H9 (cell line): ENCODE results near the gene CNTFR. TPM values are rescaled to one million over a fixed set of nuclear protein-coding genes. Genes with fewer than 3 reads are reported as not detected.

Experiments
- DNase-seq: peaks from one replicate; pipeline ENCODE4 v3.0.0-alpha.2; 2017
- H2AFZ ChIP-seq: one replicate; pipeline ENCODE4 v1.6.1; 2013; ENCODE audit warnings: mild to moderate bottlenecking, low read length, control low read depth, moderate library complexity
- H2AK5ac ChIP-seq: 2 replicates; pipeline ENCODE4 v1.6.1; 2013; ENCODE audit warnings: low read length, control low read depth, mixed read lengths; ENCODE audit not compliant: insufficient read length
- H2BK120ac ChIP-seq: one replicate; pipeline ENCODE4 v1.6.1; 2013; ENCODE audit warnings: low read depth, mild to moderate bottlenecking, low read length, control low read depth, inconsistent platforms; ENCODE audit not compliant: poor library complexity, severe bottlenecking
- H2BK12ac ChIP-seq: 2 replicates; pipeline ENCODE4 v1.6.1; 2013; ENCODE audit warnings: low read length, control low read depth, mixed read lengths, low read depth; ENCODE audit not compliant: insufficient read length
- H2BK15ac ChIP-seq: 2 replicates; pipeline ENCODE4 v1.6.1; 2013; ENCODE audit warnings: low read depth, low read length, control low read depth
- H2BK20ac ChIP-seq: one replicate; pipeline ENCODE4 v1.6.1; 2013; ENCODE audit warnings: low read depth, mild to moderate bottlenecking, low read length, control low read depth, inconsistent platforms; ENCODE audit not compliant: poor library complexity, severe bottlenecking
- H2BK5ac ChIP-seq: 2 replicates; pipeline ENCODE4 v1.6.1; 2013; ENCODE audit warnings: low read length, control low read depth, mixed read lengths; ENCODE audit not compliant: insufficient read length
- H3K14ac ChIP-seq: 2 replicates; pipeline ENCODE4 v1.6.1; 2013; ENCODE audit warnings: low read length, control low read depth; ENCODE audit not compliant: insufficient read depth
- H3K18ac ChIP-seq: 2 replicates; pipeline ENCODE4 v1.6.1; 2013; ENCODE audit warnings: low read depth, mild to moderate bottlenecking, mixed read lengths, low read length, control low read depth; ENCODE audit not compliant: insufficient read length
- H3K23ac ChIP-seq: 2 replicates; pipeline ENCODE4 v1.6.1; 2013; ENCODE audit warnings: low read length, control low read depth, mixed read lengths, low read depth; ENCODE audit not compliant: insufficient read length
- H3K23me2 ChIP-seq: 2 replicates; pipeline ENCODE4 v1.6.1; 2013; ENCODE audit warnings: low read depth, mild to moderate bottlenecking, mixed read lengths, low read length, control low read depth; ENCODE audit not compliant: insufficient read length, poor library complexity, severe bottlenecking
- H3K27ac ChIP-seq: 2 replicates; pipeline ENCODE4 v1.5.1; 2013; ENCODE audit warnings: low read length, control low read depth, mixed read lengths, low read depth; ENCODE audit not compliant: insufficient read length
- H3K27me3 ChIP-seq: 2 replicates; pipeline ENCODE4 v1.6.1; 2013; ENCODE audit warnings: low read length, control low read depth, inconsistent platforms; ENCODE audit not compliant: insufficient read depth
- H3K4ac ChIP-seq: 2 replicates; pipeline ENCODE4 v1.6.1; 2013; ENCODE audit warnings: low read depth, mild to moderate bottlenecking, control low read depth, inconsistent platforms, low read length, moderate library complexity
- H3K4me1 ChIP-seq: 2 replicates; pipeline ENCODE4 v1.6.1; 2013; ENCODE audit warnings: low read length, control low read depth, inconsistent platforms; ENCODE audit not compliant: insufficient read depth
- H3K4me2 ChIP-seq: 2 replicates; pipeline ENCODE4 v1.6.1; 2013; ENCODE audit warnings: low read length, control low read depth, mixed read lengths; ENCODE audit not compliant: insufficient read length, insufficient read depth
- H3K56ac ChIP-seq: 2 replicates; pipeline ENCODE4 v1.6.1; 2013; ENCODE audit warnings: low read depth, mild to moderate bottlenecking, mixed read lengths, low read length, control low read depth; ENCODE audit not compliant: insufficient read length
- H3K79me1 ChIP-seq: 2 replicates; pipeline ENCODE4 v1.6.1; 2013; ENCODE audit warnings: low read depth, mild to moderate bottlenecking, moderate library complexity, low read length, control low read depth, inconsistent platforms; ENCODE audit not compliant: insufficient read depth, poor library complexity, severe bottlenecking
- H3K79me2 ChIP-seq: 2 replicates; pipeline ENCODE4 v1.6.1; 2013; ENCODE audit warnings: low read length, control low read depth, inconsistent platforms; ENCODE audit not compliant: insufficient read depth
- H3K9ac ChIP-seq: 2 replicates; pipeline ENCODE4 v1.6.1; 2013; ENCODE audit warnings: low read length, control low read depth, mixed read lengths; ENCODE audit not compliant: insufficient read length; ENCODE audit errors: extremely low read depth
- H3K9me3 ChIP-seq: one replicate; pipeline ENCODE4 v1.6.1; 2013; ENCODE audit warnings: low read depth, low read length, inconsistent platforms; ENCODE audit not compliant: control insufficient read depth
- H3T11ph ChIP-seq: one replicate; pipeline ENCODE4 v1.6.1; 2013; ENCODE audit warnings: mild to moderate bottlenecking, low read length, control low read depth, inconsistent platforms
- H4K20me1 ChIP-seq: one replicate; pipeline ENCODE4 v1.6.1; 2013; ENCODE audit not compliant: control insufficient read depth, insufficient read length, insufficient read depth
- H4K5ac ChIP-seq: 2 replicates; pipeline ENCODE4 v1.6.1; 2013; ENCODE audit warnings: low read depth, mild to moderate bottlenecking, mixed read lengths, low read length, control low read depth; ENCODE audit not compliant: insufficient read length
- H4K8ac ChIP-seq: replicated peaks from 2 replicates; pipeline ENCODE4 v1.6.1; 2013; ENCODE audit warnings: low read length, control low read depth, mixed read lengths, low read depth; ENCODE audit not compliant: insufficient read length
- H4K91ac ChIP-seq: 2 replicates; pipeline ENCODE4 v1.6.1; 2013; ENCODE audit warnings: low read depth, mild to moderate bottlenecking, moderate library complexity, mixed read lengths, low read length, control low read depth; ENCODE audit not compliant: insufficient read length
- H3K27ac Mint-ChIP-seq, 3 experiments: 2 replicates in 2 of 3; 3 replicates in 1 of 3; pipeline ENCODE4 v1.8.0; 2020 to 2021; ENCODE audit warnings: mixed read lengths in 3 of 3, mild to moderate bottlenecking in 1 of 3, moderate library complexity in 1 of 3
- H3K27me3 Mint-ChIP-seq: 2 replicates; pipeline ENCODE4 v1.8.0; 2021; ENCODE audit warnings: low read depth, mild to moderate bottlenecking, moderate library complexity, mixed read lengths
- H3K36me3 Mint-ChIP-seq, 3 experiments: 2 replicates in 2 of 3; 3 replicates in 1 of 3; pipeline ENCODE4 v1.8.0; 2020 to 2021; ENCODE audit warnings: low read depth in 3 of 3, mixed read lengths in 3 of 3; ENCODE audit not compliant: insufficient read depth in 1 of 3
- H3K4me1 Mint-ChIP-seq, 2 experiments: 2 replicates each; pipeline ENCODE4 v1.8.0; 2020; ENCODE audit warnings: mixed read lengths in 2 of 2
- H3K4me3 Mint-ChIP-seq, 2 experiments: 2 replicates in 1 of 2; 3 replicates in 1 of 2; pipeline ENCODE4 v1.8.0; 2020 to 2021; ENCODE audit warnings: mild to moderate bottlenecking in 2 of 2, mixed read lengths in 2 of 2, moderate library complexity in 1 of 2
- H3K9me3 Mint-ChIP-seq, 2 experiments: 2 replicates in 1 of 2; 3 replicates in 1 of 2; pipeline ENCODE4 v1.8.0; 2020; ENCODE audit warnings: mild to moderate bottlenecking in 2 of 2, mixed read lengths in 2 of 2, moderate library complexity in 1 of 2
- WGBS: extraction: QIAGEN DNeasy Blood & Tissue Kit; methylation state at CpG from one replicate; pipeline ENCODE4 v1.1.7; 2013; ENCODE audit warnings: missing lambda C conversion rate, low lambda C conversion rate, mixed read lengths; ENCODE audit not compliant: insufficient read length; ENCODE audit errors: extremely low coverage; 5-methylcytosine and 5-hydroxymethylcytosine counted together
- total RNA-seq: library from RNA; stranded (reverse); gene quantifications from 2 replicates; pipeline ENCODE4 v1.2.1, GENCODE V29; 2021
- TF ChIP-seq, protein P1 (sequence below): fragments of 200-600 bp; sonication (generic); conservative IDR thresholded peaks from 3 replicates; pipeline ENCODE4 v1.8.0; 2021; ENCODE audit warnings: antibody characterized with exemption, mild to moderate bottlenecking

The CNTFR gene
- total RNA-seq, 1 experiment from 2014 or later = 0.55 TPM

GRCh38 chr9:34574571-34574970, 15.0 kb downstream of the CNTFR start:
- Histone ChIP-seq H2BK15ac (no peak overlapping the region), H3K79me2 (no peaks in the 10 kb centered on the region), H3K14ac (no peak overlapping the region; the same call in 1 of the 2 replicates), H4K8ac (no peak overlapping the region), H3K9me3 (no peaks in the 10 kb centered on the region), H3K27ac (no peak overlapping the region), H2BK5ac (no peak overlapping the region), H3K4me2 (no peak overlapping the region), H3K9ac (no peak overlapping the region), H4K5ac (no peak overlapping the region), H3K4me1 (peaks cover 12% of the 10 kb centered on the region), H4K20me1 (peaks cover 4% of the 10 kb centered on the region), H3K23me2 (peaks cover 7% of the 10 kb centered on the region), H4K91ac (no peak overlapping the region), H2AFZ (no peak overlapping the region), H2BK12ac (no peak overlapping the region), H3K23ac (no peak overlapping the region), H3K18ac (no peak overlapping the region), H3T11ph (no peak overlapping the region), H3K79me1 (no peaks in the 10 kb centered on the region), H3K4ac (no peak overlapping the region), H2BK120ac (no peak overlapping the region), H2AK5ac (no peak overlapping the region), H3K56ac (no peak overlapping the region), H2BK20ac (no peak overlapping the region), H3K27me3 (peaks cover 15% of the 10 kb centered on the region)
- no peak for DNase-seq
- H3K27ac Mint-ChIP-seq = no peak overlapping the region
- TF ChIP-seq, protein P1, sequence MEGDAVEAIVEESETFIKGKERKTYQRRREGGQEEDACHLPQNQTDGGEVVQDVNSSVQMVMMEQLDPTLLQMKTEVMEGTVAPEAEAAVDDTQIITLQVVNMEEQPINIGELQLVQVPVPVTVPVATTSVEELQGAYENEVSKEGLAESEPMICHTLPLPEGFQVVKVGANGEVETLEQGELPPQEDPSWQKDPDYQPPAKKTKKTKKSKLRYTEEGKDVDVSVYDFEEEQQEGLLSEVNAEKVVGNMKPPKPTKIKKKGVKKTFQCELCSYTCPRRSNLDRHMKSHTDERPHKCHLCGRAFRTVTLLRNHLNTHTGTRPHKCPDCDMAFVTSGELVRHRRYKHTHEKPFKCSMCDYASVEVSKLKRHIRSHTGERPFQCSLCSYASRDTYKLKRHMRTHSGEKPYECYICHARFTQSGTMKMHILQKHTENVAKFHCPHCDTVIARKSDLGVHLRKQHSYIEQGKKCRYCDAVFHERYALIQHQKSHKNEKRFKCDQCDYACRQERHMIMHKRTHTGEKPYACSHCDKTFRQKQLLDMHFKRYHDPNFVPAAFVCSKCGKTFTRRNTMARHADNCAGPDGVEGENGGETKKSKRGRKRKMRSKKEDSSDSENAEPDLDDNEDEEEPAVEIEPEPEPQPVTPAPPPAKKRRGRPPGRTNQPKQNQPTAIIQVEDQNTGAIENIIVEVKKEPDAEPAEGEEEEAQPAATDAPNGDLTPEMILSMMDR = no peak
- H3K9me3 Mint-ChIP-seq = no peaks in the 10 kb centered on the region; a peak in 1 of 5 replicates
- WGBS = no CpG with 5 or more reads among the region's 12 CpGs
- no peaks in the 10 kb centered on the region for H3K36me3 Mint-ChIP-seq
- H3K4me3 Mint-ChIP-seq = no peak overlapping the region
- H3K27me3 Mint-ChIP-seq = peaks cover 54% of the 10 kb centered on the region
- peaks cover 47 to 59% of the 10 kb centered on the region in 2 experiments for H3K4me1 Mint-ChIP-seq
